Measurements from ENCODE around the gene APH1B. TPM values are rescaled to one million over a fixed set of nuclear protein-coding genes. Genes with fewer than 3 reads are reported as not detected.

Gene APH1B
- total RNA-seq, 1 experiment from 2014 or later, result 20.9 TPM

DNA sequence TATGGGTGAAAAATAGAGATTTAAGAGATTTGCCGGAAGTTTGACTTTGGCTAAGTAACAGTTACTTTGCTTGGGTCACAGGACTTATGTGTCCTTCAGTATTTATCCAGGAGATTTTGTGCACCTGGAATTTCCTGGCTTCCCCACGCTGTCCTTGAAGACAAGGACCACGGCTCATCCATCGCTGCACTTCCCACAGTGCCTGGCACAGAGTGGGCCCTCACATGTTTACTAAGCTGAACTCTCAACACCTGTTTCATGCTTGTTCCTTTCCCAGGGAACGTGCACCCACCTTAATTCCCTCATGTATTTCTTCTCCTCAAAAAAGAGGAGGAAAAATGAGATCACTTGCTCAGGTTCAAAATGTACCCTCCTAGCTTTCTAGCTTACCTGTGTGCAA is 72.2 kb downstream of the APH1B start:
- no peak overlapping the region for H4K5ac ChIP-seq (ENCODE audit: insufficient read length, low read depth, low read length)
- H4K20me1 ChIP-seq (ENCODE audit: control insufficient read depth, insufficient read depth, insufficient read length), result no peaks in the 10 kb centered on the region
- H2BK5ac ChIP-seq (ENCODE audit: insufficient read length, low read length), result no peak overlapping the region
- no peaks in the 10 kb centered on the region for H3K23me2 ChIP-seq (ENCODE audit: insufficient read length, low read depth, low read length, poor library complexity, severe bottlenecking)
- H4K91ac ChIP-seq (ENCODE audit: insufficient read length, low read depth, low read length), result no peak overlapping the region
- H3K18ac ChIP-seq (ENCODE audit: insufficient read length, low read depth, low read length), result no peak overlapping the region
- H3K27ac ChIP-seq (ENCODE audit: insufficient read length, low read depth, low read length), result no peak overlapping the region
- no peaks in the 10 kb centered on the region for H3K79me2 ChIP-seq (ENCODE audit: insufficient read depth, low read length)
- no peak overlapping the region for H3K27ac Mint-ChIP-seq
- H3K27me3 Mint-ChIP-seq (ENCODE audit: low read depth), result no peaks in the 10 kb centered on the region
- H3K4ac ChIP-seq (ENCODE audit: low read depth, low read length), result no peak overlapping the region
- no peak overlapping the region for H3K56ac ChIP-seq (ENCODE audit: insufficient read length, low read depth, low read length)
- no peak overlapping the region for H4K8ac ChIP-seq (replicated peaks; ENCODE audit: insufficient read length, low read depth, low read length)
- no peak for DNase-seq
- H2AK5ac ChIP-seq (ENCODE audit: insufficient read length, low read length), result no peak overlapping the region
- H2BK120ac ChIP-seq (ENCODE audit: low read depth, low read length, poor library complexity, severe bottlenecking), result no peak overlapping the region
- H2AFZ ChIP-seq (ENCODE audit: low read length), result no peak overlapping the region
- TF ChIP-seq, protein P1, sequence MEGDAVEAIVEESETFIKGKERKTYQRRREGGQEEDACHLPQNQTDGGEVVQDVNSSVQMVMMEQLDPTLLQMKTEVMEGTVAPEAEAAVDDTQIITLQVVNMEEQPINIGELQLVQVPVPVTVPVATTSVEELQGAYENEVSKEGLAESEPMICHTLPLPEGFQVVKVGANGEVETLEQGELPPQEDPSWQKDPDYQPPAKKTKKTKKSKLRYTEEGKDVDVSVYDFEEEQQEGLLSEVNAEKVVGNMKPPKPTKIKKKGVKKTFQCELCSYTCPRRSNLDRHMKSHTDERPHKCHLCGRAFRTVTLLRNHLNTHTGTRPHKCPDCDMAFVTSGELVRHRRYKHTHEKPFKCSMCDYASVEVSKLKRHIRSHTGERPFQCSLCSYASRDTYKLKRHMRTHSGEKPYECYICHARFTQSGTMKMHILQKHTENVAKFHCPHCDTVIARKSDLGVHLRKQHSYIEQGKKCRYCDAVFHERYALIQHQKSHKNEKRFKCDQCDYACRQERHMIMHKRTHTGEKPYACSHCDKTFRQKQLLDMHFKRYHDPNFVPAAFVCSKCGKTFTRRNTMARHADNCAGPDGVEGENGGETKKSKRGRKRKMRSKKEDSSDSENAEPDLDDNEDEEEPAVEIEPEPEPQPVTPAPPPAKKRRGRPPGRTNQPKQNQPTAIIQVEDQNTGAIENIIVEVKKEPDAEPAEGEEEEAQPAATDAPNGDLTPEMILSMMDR (conservative IDR thresholded peaks at IDR 0.05), result no peak
- H3K36me3 Mint-ChIP-seq (ENCODE audit: insufficient read depth in 1 of 3, low read depth in 3 of 3), result no peaks in the 10 kb centered on the region
- H3K9me3 ChIP-seq (ENCODE audit: control insufficient read depth, low read depth, low read length), result no peaks in the 10 kb centered on the region
- no peak overlapping the region for H3K4me2 ChIP-seq (ENCODE audit: insufficient read depth, insufficient read length, low read length)
- no peak overlapping the region for H3T11ph ChIP-seq (ENCODE audit: low read length)
- no peaks in the 10 kb centered on the region for H3K27me3 ChIP-seq (ENCODE audit: insufficient read depth, low read length)
- H3K79me1 ChIP-seq (ENCODE audit: insufficient read depth, low read depth, low read length, poor library complexity, severe bottlenecking), result no peaks in the 10 kb centered on the region
- no peak overlapping the region for H2BK12ac ChIP-seq (ENCODE audit: insufficient read length, low read depth, low read length)
- H3K23ac ChIP-seq (ENCODE audit: insufficient read length, low read depth, low read length), result no peak overlapping the region
- WGBS (ENCODE audit: extremely low coverage, insufficient read length, low lambda C conversion rate), result no CpG with 5 or more reads among the region's 5 CpGs
- H3K14ac ChIP-seq (ENCODE audit: insufficient read depth, low read length), result no peak overlapping the region
- H3K9me3 Mint-ChIP-seq, result no peaks in the 10 kb centered on the region
- H2BK15ac ChIP-seq (ENCODE audit: low read depth, low read length), result no peak overlapping the region
- no peaks in the 10 kb centered on the region for H3K4me1 ChIP-seq (ENCODE audit: insufficient read depth, low read length)
- no peak overlapping the region for H3K9ac ChIP-seq (ENCODE audit: extremely low read depth, insufficient read length, low read length)
- H2BK20ac ChIP-seq (ENCODE audit: low read depth, low read length, poor library complexity, severe bottlenecking), result no peak overlapping the region
- H3K4me1 Mint-ChIP-seq, result peaks cover 4 to 5% of the 10 kb centered on the region in 2 experiments; a peak in 2 of 4 replicates
- no peak overlapping the region for H3K4me3 Mint-ChIP-seq
